ENCODE measurements around the gene NID1.
A peak's percentile ranks its signal among the peaks of the same experiment; 100 is the strongest.
"Not testable (repeated sequence)": the region's sequence is repeated elsewhere in the genome, so short reads cannot be mapped to it uniquely, and the experiment has no call there.

Gene NID1

GRCh38 chr1:235999259-235999925 lies 65.5 kb downstream of the NID1 start:
- DNase-seq (ENCODE audit: low read depth): peak; percentile 82

- DNase-seq (ENCODE audit: low read depth): no peak
Measured at GRCh38 chr1:235998812-235999211, 66.1 kb downstream of the NID1 start.

DNA sequence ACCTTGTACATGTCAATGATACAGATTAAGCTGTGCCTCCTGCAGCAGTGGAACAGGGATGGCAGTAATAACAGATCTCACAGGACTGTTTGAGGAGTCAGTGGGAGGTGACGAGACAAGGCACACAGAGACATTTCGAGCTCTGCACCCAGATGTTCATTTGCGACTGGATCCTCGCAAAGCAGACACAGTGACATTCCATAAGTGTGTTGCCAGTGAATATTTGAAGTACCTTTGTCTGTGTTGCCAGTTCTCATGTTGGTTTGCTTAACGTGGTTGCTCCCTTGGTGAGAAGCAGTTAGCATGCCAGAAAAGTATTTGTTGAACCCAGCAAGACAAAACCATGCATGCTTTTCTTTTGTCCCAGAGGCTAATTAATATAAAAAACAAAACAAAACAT lies 67.0 kb downstream of the NID1 start:
- DNase-seq (ENCODE audit: low read depth): no peak

GRCh38 chr1:235997049-235997448 lies 67.8 kb downstream of the NID1 start:
- DNase-seq (ENCODE audit: low read depth): no peak

- no peak for DNase-seq (ENCODE audit: low read depth)
Measured at GRCh38 chr1:235996048-235996785, 68.7 kb downstream of the NID1 start.

GRCh38 chr1:235995511-235995910 lies 69.4 kb downstream of the NID1 start:
- no peak for DNase-seq (ENCODE audit: low read depth)

DNA sequence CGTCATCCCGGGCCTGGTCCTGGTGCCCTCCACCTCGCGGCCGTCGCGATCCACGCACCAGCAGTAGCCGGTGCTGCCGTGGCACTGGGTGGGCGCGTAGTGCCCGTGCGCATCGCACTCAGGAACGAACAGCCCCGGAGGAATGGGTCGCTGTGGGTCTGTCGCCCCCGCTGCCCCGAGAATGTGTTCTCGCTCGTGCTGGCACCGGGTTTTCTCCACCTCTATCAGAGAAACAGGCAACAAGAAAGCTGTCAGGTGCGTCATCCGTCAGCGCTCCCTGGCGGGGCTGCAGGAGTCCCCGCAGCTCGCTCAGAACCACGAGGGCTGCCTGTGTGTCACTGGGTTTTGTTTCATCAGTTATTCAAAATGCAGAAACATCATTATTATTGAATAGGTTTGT lies 71.2 kb downstream of the NID1 start:
- DNase-seq (ENCODE audit: low read depth): no peak

- DNase-seq (ENCODE audit: low read depth): no peak
Measured at GRCh38 chr1:235992868-235993267, 72.0 kb downstream of the NID1 start.

GRCh38 chr1:235992346-235992745 lies 72.5 kb downstream of the NID1 start:
- no peak for DNase-seq (ENCODE audit: low read depth)

DNA sequence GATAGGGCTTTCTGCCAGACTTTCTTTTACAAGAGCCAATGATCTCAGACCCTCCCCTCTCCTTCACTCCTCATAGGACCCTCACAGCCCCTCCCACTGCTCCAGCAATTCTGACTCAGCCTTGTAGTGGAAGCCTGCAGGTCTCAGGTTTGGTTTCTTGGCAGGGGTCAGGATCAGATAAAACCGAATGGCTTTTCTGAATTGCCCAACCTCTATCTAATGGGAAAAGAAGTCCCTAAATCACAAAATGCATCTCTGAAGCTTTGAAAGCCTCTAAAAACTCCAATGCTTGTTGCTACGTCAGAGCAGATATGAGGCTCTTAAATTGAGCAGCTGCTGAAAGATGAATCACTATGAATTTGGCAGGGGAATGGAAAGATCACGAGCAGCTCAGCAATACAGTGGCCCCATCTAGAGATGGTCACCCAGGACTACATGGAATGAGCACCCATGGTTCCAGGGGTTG lies 74.5 kb downstream of the NID1 start:
- DNase-seq (ENCODE audit: low read depth): peak; percentile 98

DNA sequence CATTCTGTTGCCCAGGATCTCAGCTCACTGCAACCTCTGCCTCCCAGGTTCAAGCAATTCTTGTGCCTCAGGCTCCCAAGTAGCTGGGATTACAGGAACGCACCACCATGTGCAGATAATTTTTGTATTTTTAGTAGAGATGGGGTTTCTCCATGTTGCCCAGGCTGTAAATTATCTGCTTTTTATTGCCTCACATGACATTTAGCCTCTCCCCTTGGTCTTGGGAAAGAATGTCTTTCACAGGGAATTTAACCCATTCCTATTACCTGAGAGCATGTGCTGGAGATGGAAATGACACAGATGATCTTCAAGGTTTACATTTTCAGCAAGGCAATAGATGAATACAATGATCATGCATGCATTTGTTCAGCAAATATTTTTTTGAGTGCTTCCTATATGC lies 75.8 kb downstream of the NID1 start:
- DNase-seq (ENCODE audit: low read depth): no peak

DNA sequence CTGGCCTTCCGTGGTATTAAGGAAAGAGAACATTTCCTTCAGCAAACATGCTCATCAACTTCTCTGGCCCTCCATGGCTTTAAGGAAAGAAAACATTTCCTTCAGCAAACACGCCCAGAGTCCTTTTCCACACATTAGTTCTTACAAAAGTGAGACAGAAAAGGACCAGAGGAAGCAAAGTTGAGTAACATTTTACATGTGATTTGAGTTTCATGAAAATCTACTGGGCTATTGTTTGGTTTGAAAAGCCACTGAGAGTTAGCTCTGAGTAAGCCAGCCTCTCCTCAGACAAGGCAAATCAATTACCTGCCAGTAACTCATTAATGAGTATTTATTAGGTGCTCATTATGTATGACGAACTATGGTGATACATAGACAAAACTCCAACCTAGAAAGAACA lies 78.0 kb downstream of the NID1 start:
- no peak for DNase-seq (ENCODE audit: low read depth)

DNA sequence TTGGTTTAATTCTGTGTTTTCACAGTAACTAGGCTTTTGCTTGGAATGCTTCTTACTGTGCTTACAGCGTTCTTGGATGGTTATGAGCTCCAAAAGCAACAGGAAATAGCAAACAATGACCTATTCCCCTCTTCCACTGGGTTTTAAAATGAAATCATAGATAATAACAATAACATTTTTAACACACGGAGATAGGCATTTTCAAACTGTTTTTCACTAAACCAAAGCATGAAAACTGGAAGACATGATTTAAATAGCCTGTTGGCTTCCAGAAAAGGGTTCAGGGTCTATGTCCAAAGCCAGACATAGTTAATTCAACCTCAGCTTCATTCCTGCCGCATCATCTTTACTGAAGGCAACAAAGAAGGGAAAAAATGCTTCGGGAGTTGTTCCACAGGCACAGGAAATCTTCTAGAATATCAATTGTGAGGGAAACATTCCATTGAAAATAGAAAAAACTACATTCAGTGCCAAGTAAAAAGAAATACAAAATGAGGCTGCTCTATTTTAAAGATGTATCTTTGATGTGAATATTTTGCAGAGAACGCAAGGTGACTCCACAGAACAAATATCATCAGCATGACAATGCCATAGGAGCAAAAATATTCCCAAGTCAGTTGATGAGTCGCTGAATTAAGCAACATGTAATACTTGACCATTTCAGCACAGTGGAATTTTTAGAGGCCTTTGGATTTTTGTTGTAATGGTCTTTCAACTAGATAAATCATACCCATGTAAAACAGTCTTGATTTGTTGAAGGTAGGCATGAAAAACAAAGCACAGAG lies 80.7 kb downstream of the NID1 start:
- peak; percentile 96 for DNase-seq (ENCODE audit: low read depth)

GRCh38 chr1:235980976-235981375 lies 83.9 kb downstream of the NID1 start:
- DNase-seq (ENCODE audit: low read depth): no peak

DNA sequence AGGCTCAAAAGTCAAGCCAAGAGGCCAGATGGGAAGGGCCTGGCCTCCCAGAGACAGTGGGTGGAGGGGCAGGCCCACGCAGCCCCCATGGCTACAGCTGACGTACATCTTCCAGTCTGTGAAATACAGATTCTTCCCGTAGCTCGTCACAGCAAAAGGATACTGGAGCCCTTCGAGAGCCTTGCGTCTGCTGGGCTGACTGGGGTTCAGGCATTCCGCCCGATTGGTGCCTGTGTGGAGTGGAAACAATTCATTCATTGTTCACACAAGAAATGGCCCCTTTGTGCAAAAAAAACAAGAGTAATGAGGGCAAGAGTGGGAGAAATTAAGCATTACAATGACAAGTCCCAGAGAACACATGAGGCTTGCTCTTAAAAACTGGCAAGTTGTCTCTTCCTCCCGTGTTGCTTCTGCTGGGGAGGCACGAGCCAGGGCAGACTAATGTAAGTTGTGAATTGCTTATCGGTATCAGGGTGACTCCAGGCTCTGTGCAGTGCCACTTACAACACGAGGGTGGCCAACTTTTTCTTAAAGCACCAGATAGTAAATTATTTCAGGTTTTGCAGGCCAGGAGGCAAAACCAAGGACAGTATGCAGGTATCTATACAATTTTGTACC lies 85.1 kb downstream of the NID1 start:
- DNase-seq (ENCODE audit: low read depth): no peak

GRCh38 chr1:235979176-235979575 lies 85.7 kb downstream of the NID1 start:
- no peak for DNase-seq (ENCODE audit: low read depth)

DNA sequence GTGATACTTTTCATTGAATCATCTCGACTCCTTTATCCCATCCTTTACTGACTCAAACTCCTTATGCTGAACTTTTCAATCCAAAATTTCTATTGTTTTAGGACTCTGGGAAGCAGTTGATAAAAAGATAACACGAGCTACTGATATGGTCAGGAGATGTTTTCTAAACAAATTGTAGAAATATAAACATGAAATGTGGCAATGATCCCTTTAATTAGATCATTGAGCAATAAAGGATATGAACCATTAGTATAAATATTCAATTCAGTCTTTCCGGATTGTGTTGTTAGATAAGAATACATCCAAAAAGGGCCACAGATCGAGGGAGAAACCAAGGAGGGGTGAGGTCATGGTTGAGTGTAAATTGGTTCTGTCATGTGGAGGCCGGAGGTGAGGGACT lies 88.4 kb downstream of the NID1 start:
- DNase-seq (ENCODE audit: low read depth): no peak

GRCh38 chr1:235974616-235975015 lies 90.3 kb downstream of the NID1 start:
- DNase-seq (ENCODE audit: low read depth): no peak

GRCh38 chr1:235972691-235973090 lies 92.2 kb downstream of the NID1 start:
- DNase-seq (ENCODE audit: low read depth): not testable (repeated sequence)

- peak; percentile 77 for DNase-seq (ENCODE audit: low read depth)
Measured at GRCh38 chr1:235972311-235972689, 92.6 kb downstream of the NID1 start.

DNA sequence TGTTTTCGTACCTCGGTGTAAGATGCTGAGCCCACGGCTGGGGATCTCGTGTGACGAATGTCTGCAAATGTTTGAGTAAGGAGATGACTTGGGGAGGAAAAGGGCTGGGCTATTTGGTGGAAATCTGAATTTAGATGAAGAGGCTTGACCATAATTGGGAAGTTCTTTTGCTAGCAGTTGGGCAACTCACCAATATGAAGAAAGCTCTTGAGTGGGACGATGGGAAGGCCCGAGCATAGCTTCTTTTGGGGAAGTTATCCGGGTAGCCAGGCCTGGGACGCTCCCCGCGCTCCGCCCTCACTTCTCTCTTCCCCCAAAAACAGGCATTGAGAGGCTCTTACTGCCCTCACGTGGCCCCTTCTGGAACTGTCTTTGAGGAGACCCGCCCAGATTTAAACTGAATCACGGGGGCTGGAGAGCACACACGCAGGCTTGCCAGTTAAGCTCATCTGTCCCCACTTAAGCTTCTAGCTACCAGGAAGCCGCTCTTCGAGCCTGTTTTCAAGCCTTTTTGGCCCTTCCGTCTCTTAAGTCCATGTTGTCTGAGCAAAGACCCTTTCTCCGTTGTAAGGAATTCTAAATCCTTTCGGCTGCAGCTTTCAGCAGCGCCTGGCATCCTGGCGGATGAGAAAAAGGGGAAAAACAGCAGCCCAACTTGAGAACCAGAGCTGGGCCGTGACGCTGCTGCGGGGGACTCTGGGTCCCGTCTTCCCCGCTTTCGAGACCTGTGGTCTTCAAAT lies 93.1 kb downstream of the NID1 start:
- DNase-seq (ENCODE audit: low read depth): peak; percentile 88

GRCh38 chr1:235971020-235971419 lies 93.9 kb downstream of the NID1 start:
- DNase-seq (ENCODE audit: low read depth): no peak
